GM12865 (cell line): ENCODE measurements around the gene MUS81.

Experiments
- DNase-seq: peaks from one replicate; pipeline ENCODE4 v3.0.0; 2010; ENCODE audit warnings: low read depth
- H3K4me3 ChIP-seq: 2 replicates; pipeline ENCODE4 v1.5.1; 2011; ENCODE audit warnings: mild to moderate bottlenecking, low read depth, low read length, control low read depth
- TF ChIP-seq, protein P1 (sequence below): IDR thresholded peaks from 2 replicates; pipeline ENCODE4 v1.5.1; 2011; ENCODE audit warnings: low read length, control low read depth, low read depth, inconsistent platforms; ENCODE audit not compliant: insufficient read depth; ENCODE audit errors: missing control alignments

Gene MUS81

DNA sequence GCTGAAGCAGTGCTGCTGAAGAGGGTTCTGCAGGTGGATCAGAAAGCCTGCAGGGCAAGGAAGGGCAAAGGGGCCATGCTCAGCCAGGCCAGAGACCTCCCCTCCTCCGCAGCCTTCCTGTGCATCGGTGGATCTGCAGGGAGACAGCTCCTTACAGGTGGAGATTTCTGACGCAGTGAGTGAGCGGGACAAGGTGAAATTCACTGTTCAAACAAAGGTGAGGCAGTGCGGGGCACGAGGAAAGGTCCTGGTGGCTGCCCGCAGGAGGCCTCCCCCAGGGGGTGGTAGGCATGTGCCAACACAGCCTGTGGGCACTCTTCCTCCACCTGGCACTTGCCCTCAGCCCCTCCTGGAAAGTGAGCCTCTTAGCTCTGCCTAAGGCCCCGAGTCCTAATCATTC, 10.9 kb upstream of the MUS81 start:
- no peak overlapping the region for H3K4me3 ChIP-seq
- TF ChIP-seq, protein P1, sequence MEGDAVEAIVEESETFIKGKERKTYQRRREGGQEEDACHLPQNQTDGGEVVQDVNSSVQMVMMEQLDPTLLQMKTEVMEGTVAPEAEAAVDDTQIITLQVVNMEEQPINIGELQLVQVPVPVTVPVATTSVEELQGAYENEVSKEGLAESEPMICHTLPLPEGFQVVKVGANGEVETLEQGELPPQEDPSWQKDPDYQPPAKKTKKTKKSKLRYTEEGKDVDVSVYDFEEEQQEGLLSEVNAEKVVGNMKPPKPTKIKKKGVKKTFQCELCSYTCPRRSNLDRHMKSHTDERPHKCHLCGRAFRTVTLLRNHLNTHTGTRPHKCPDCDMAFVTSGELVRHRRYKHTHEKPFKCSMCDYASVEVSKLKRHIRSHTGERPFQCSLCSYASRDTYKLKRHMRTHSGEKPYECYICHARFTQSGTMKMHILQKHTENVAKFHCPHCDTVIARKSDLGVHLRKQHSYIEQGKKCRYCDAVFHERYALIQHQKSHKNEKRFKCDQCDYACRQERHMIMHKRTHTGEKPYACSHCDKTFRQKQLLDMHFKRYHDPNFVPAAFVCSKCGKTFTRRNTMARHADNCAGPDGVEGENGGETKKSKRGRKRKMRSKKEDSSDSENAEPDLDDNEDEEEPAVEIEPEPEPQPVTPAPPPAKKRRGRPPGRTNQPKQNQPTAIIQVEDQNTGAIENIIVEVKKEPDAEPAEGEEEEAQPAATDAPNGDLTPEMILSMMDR, result no peak
- no peak for DNase-seq

DNA sequence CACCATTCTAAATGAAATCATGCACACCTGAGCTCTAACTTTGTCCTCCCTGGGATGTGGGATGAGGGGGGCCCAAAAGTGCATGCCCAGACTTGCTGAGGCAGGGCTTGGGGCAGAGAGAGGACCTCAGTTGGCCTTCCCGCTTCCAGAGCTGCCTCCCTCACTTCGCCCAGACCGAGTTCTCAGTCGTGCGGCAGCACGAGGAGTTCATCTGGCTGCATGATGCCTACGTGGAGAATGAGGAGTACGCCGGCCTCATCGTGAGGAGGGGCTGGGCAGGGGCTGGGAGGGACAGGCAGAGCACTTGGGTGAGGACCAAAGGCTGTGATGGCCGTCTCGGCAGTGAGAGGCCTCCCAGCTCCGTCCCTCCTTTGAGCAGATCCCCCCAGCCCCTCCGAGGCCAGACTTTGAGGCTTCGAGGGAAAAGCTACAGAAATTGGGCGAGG, 10.4 kb upstream of the MUS81 start:
- peak; percentile 2 for DNase-seq
- TF ChIP-seq, protein P1, result no peak
- H3K4me3 ChIP-seq, result no peak overlapping the region

DNA sequence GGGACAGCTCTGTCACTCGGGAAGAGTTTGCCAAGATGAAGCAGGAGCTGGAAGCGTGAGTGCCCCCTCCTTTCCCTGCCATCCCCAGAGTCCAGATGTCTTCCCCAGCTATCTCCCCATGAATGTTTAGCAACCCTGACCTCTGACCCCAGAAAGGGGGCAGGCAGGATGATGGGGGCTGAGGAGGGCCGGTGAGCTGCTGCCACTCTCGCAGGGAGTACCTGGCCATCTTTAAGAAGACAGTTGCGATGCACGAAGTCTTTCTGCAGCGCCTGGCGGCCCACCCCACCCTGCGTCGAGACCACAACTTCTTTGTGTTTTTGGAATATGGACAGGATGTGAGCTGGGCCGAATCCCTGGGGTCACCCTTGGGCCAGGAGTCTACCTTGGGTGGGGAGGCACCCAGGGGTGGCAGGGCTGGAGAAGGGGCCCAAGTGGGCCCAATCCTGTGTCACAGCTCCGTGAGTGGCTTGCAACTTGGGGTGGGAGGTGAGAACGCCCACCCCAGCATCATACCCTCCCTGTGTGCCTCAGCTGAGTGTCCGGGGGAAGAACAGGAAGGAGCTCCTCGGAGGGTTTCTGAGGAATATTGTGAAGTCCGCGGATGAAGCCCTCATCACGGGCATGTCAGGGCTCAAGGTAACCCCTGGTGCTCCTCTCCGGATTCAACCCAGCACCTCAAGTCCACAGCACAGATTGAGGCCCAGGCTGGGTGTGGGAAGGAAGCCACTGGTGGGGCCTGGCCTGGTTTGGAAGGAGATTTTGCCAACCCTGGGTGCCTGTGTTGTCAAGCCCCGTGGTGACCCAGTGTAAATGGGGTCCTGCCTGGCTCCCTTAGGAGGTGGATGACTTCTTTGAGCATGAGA, 9.8 kb upstream of the MUS81 start:
- peak; percentile 21 for DNase-seq
- no peak overlapping the region for H3K4me3 ChIP-seq
- TF ChIP-seq, protein P1, result no peak

DNA sequence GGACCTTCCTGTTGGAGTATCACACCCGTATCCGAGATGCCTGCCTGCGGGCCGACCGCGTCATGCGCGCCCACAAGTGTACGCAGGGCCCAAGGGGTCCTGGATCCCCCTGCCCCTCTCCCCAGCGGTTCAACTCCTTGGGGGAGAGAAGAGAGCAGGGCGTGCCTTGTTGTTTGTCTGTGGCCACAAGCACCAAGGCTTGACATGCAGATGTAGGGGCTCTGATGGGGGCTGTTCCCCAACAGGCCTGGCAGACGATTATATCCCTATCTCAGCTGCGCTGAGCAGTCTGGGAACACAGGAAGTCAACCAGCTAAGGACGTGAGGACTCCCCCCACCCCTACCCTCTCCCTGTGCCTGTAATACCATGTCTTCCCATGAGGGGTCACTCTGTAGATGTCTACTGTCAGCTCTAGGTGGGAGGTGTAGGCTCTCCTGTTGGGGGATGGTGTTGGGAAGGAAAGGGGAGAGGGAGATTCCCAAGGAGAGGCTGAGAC, 9.1 kb upstream of the MUS81 start:
- TF ChIP-seq, protein P1, result peak; percentile 50
- DNase-seq, result peak; percentile 60
- H3K4me3 ChIP-seq, result no peak overlapping the region

DNA sequence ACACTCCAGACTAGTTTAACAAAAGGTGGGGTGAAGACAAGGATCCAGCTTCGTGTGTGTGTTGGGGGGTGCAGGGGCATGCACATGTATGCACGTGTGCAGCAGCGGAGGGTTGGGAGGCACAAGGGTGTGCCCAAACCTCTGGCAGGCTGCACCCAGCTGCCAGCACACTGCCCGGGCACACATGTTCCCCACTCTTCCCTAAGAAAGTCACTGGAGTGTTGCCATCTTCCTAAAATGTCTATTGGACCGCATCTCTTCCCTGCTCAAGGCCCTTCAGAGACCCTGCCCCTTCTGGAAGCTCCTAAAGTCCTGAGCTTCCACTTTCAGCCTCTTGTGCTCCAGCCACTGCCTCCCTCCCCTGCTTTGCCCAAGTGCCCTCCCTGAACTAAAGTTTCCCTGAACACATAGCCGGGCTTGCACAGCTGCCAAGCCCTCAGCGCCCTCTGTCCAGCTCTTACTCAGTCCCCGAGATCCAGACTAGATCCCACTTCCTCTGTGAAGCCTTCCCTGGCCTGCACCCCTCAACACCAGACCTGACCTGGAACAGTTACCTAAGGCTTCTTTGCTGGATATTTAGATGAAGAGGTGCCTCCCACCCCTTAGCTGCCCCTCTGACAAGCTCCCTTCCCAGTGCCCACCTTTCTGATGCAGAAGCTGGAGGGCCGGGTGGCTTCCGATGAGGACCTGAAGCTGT, 8.3 kb upstream of the MUS81 start:
- DNase-seq, result peak; percentile 43
- H3K4me3 ChIP-seq, result no peak overlapping the region
- TF ChIP-seq, protein P1, result no peak

DNA sequence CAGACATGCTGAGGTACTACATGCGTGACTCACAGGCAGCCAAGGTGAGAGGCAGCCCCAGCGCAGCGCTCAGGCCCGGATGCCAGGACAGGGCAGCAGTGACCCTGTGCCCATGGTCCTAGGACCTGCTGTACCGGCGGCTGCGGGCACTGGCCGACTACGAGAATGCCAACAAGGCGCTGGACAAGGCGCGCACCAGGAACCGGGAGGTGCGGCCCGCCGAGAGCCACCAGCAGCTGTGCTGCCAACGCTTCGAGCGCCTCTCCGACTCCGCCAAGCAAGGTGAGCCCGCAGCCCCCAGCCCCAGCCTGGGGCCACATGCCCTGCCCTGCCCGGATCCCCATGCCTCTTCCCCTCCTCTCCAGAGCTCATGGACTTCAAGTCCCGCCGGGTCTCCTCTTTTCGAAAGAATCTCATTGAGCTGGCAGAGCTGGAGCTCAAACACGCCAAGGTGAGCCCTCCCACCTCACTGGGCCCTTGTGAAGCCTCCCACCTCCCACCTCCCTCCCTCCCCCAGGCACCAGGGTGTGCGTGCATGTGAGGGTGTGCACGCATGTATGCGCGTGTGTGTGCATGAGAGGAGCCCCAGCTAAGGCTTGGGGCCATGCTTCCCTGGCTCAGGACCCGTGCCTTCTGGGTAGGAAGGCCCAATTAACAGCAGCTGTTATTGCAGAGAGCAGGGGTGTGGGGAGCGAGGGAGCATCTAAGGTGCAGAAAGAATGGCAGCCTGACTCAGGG, 7.6 kb upstream of the MUS81 start:
- TF ChIP-seq, protein P1, result no peak
- no peak overlapping the region for H3K4me3 ChIP-seq
- DNase-seq, result peak; percentile 41
